Right atrium auricular region (tissue), 2 donors: Measurements from ENCODE around the gene GP1BB. TPM values are rescaled to one million over a fixed set of nuclear protein-coding genes. Genes with fewer than 3 reads are reported as not detected.
A peak's percentile ranks its signal among the peaks of the same experiment; 100 is the strongest.

ENCODE experiments used
- DNase-seq: peaks from one replicate; pipeline ENCODE4 v3.0.0-alpha.2; 2019; ENCODE audit warnings: low spot score
- H3K27ac ChIP-seq, 2 donors: fragments of 200-600 bp; sonication (generic); 1 replicate in 1 of 2; 2 replicates in 1 of 2; pipeline ENCODE4 v1.5.1; 2016 to 2019
- H3K27me3 ChIP-seq, 2 donors: fragments of 200-600 bp; sonication (generic); one replicate each; pipeline versions ENCODE4 v1.5.1 to v1.6.0; 2017 to 2019
- H3K36me3 ChIP-seq: fragments of 200-600 bp; sonication (generic); one replicate; pipeline ENCODE4 v1.5.1; 2016
- H3K4me1 ChIP-seq, 2 donors: fragments of 200-600 bp; sonication (generic); one replicate each; pipeline versions ENCODE4 v1.5.1 to v1.6.0; 2017 to 2019
- H3K4me3 ChIP-seq, 2 donors: fragments of 200-600 bp; sonication (generic); 1 replicate in 1 of 2; 2 replicates in 1 of 2; pipeline ENCODE4 v1.5.1; 2017 to 2019; ENCODE audit warnings: mild to moderate bottlenecking in 1 of 2, moderate library complexity in 1 of 2
- H3K9me3 ChIP-seq, 2 donors: fragments of 200-600 bp; sonication (generic); one replicate each; pipeline ENCODE4 v1.5.1; 2019
- CTCF ChIP-seq, 2 donors: fragments of 200-600 bp; sonication (generic); IDR thresholded peaks; one replicate each; pipeline ENCODE4 v1.5.1; 2019; ENCODE audit warnings: antibody characterized with exemption in 2 of 2
- total RNA-seq, 2 donors: library from RNA; depleted of rRNA; stranded (reverse); fragments of >200 nt; gene quantifications; one replicate each; pipeline ENCODE4 v1.1.0, GENCODE V29; 2016

GP1BB gene
- total RNA-seq, 2 donors from 2014 or later: 25.8 to 34.7 TPM

DNA sequence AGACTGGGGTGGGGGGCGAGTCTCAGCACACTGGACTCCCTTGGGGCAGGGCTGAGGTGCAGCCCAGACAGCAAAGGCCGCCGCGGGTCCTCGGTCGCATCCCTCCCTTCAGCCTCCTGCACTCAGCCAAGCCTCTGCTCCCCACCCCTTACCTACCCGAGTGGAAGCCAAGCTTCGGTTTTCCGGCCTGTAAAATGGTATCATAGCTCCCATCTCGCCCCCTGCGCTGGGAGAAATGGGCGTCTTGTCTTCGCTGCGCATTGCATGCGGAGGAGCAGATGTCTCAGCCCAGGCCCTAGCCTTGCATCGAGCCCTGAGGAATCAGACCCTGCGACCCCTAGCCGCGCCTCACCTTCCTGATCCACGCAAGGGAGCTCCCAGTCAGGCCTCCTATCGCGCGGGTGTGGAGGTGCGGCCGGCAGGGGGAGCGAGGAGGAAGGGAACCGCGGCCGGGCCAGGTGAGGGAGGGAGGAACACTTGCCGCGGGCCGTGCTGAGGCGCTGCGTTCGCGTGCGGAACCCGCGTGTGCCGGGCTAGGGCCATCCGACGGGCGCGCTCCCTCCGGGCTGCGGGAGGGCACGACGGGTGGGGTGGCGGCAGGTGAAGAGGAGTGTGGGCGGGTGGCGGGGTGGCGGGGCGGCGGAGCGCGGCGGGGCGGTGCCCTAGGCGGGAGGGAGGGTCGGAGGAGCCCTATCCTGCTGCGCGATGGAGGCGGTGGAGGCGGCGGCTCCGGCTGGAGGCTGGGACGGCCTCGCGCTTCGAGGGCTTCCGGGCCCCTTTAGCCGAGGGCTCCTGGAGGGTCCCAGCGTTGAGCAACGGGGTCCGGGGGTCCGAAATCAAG lies 33.2 kb downstream of the GP1BB start:
- peak overlapping the region in 1 of 2 donors; percentile 32 for H3K4me3 ChIP-seq
- DNase-seq: no peak
- no peaks in the 10 kb centered on the region for H3K36me3 ChIP-seq
- H3K27me3 ChIP-seq: peaks cover 26 to 39% of the 10 kb centered on the region in 2 donors
- TF ChIP-seq CTCF (IDR thresholded peaks at IDR 0.05): peak in 1 of 2 donors; percentile 54
- H3K9me3 ChIP-seq: no peaks in the 10 kb centered on the region
- H3K4me1 ChIP-seq: peaks cover 0 to 40% of the 10 kb centered on the region in 2 donors
- H3K27ac ChIP-seq: no peak overlapping the region

- Histone ChIP-seq H3K4me1 (peaks cover 0 to 40% of the 10 kb centered on the region in 2 donors), H3K4me3 (peak overlapping the region in 1 of 2 donors; percentile 32), H3K27ac (no peak overlapping the region), H3K27me3 (peaks cover 26 to 47% of the 10 kb centered on the region in 2 donors), H3K36me3 (no peaks in the 10 kb centered on the region), H3K9me3 (no peaks in the 10 kb centered on the region)
- no peak for DNase-seq
- TF ChIP-seq CTCF (IDR thresholded peaks at IDR 0.05): no peak
Observed at GRCh38 chr22:19757140-19757984, 34.0 kb downstream of the GP1BB start.

DNA sequence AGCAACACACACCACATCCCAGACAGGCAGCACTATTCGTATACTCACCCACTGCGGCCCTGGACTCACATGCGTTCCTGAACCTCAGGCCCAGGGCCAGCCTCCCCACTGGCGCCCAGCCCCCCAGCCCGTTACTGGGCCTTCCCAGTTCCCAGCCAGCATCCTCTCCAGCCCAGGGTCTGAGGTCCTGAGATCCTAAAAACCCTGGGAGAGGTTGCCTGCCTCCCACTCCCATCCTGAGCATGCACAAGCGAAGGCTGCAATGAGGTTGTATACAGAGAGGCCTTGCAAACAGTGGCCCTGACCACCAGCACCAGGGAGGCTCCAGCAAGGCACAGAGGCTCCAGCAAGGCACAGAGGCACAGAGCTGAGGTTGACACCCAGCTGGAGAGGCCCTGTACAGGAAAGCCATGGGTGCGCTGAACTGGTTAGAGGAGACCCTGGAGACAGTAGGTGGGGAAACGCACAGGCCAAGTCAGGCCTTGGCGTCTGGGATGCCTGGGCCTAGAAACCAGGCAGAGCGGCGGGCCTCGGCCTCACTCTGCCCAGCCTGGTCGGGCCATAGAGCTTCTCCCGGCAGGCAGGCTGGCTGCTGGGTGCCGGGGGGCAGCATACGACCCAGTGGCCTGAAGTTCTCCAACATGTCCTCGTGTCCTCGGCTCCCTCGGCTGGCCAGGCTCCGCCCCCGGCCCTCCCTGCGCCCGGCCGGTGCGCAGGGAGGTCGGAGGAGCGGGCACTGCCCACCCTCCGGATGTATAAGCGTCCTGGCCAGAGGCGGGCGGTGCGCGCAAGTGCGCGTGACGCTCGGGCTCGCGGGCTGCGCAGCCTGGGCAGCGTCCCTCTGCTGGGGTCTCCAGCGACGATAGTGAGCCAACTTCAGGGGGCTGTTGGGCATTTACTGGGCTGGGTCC lies 34.9 kb downstream of the GP1BB start:
- Histone ChIP-seq H3K4me3 (no peak overlapping the region), H3K36me3 (no peaks in the 10 kb centered on the region), H3K9me3 (no peaks in the 10 kb centered on the region), H3K27ac (no peak overlapping the region), H3K27me3 (peaks cover 26 to 47% of the 10 kb centered on the region in 2 donors), H3K4me1 (peaks cover 0 to 40% of the 10 kb centered on the region in 2 donors)
- TF ChIP-seq CTCF (IDR thresholded peaks at IDR 0.05): no peak
- no peak for DNase-seq

DNA sequence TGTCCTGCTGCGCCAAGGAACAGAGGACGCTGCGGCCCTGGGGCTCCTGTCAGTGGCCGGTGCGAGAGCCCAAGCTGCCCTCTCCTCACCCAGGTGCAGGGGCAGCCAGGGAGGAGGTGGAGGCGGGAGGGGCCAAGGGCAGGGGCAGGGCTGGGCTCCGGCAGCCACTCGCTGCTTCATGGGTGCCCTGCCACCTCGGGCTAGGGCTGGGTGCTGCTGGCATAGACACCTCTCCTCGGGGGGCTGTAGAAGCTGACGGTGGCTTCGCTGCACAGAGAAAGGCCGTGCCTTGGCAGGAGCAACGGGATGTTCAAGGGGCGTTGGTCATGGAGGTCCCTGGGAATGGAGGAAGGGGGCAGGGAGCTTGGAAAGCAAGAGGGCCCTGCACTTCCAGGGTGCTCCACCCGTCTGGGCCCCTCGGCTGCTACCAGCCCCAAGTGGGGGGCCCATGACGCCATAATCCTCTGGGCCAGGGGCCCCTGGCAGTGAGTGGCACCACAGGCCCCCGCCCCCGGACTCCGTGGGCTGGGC lies 35.6 kb downstream of the GP1BB start:
- peaks cover 26 to 53% of the 10 kb centered on the region in 2 donors for H3K27me3 ChIP-seq
- H3K4me3 ChIP-seq: no peak overlapping the region
- peaks cover 0 to 40% of the 10 kb centered on the region in 2 donors for H3K4me1 ChIP-seq
- H3K9me3 ChIP-seq: no peaks in the 10 kb centered on the region
- TF ChIP-seq CTCF (IDR thresholded peaks at IDR 0.05): no peak
- no peak for DNase-seq
- H3K27ac ChIP-seq: no peak overlapping the region
- H3K36me3 ChIP-seq: no peaks in the 10 kb centered on the region
